ENCODE measurements around the gene SPATA22. TPM values are rescaled to one million over a fixed set of nuclear protein-coding genes. Genes with fewer than 3 reads are reported as not detected.
"Not testable (repeated sequence)": the region's sequence is repeated elsewhere in the genome, so short reads cannot be mapped to it uniquely, and the experiment has no call there.

Gene SPATA22
- total and polyA plus RNA-seq, 2 donors = 0.23 to 1.0 TPM

- Histone ChIP-seq H3K36me3 (ENCODE audit: insufficient read depth) (no peaks in the 10 kb centered on the region), H3K4me1 (ENCODE audit: insufficient read depth) (no peaks in the 10 kb centered on the region), H3K4me3 (ENCODE audit: low read depth, low read length) (no peak overlapping the region), H3K27ac (ENCODE audit: low read depth) (no peak overlapping the region)
- 54% methylated on average over 2 of the region's 2 CpGs for WGBS
- DNase-seq (ENCODE audit: extremely low spot score) = no peak
Measured at GRCh38 chr17:3440451-3440850, 31.2 kb downstream of the SPATA22 start.

DNA sequence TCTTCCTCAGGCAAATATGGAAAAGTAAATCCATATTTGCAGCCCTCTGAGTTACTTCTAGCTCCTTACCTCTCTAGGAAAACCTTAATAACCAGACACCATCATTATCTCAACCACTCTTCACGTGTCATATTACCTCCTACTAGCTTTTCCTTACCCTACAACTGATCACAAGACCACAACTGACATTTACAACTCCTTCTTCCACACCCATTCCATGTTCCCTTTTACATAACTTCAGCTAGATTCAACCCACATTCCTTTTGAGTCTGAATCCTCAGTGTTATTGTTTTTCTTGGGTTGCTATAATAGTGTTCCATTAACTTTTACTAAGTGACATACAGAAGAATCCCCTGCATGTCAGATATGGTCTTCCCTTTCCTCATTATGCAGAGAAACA is 33.3 kb downstream of the SPATA22 start:
- 58% methylated on average over 1 of the region's 1 CpG for WGBS
- Histone ChIP-seq H3K4me3 (ENCODE audit: low read depth, low read length) (no peak overlapping the region), H3K36me3 (ENCODE audit: insufficient read depth) (no peaks in the 10 kb centered on the region)

DNA sequence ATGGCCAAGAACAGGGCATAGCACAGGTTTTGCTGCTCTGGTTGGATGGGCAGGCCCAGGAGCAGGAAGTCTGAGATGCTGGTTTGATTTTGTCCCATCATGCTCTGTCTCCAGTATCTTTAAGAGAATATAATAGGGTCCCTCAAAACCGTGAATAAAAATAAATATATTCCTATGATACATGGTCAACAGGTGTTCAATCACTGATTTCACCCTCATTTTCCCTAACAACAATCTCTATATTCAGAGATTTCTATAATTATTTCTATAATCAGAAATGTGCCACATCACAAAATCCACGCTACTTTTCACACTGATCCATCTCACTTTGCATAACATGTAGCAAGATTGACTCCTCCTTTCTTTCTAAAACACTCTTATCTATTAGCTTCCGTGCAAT is 37.9 kb downstream of the SPATA22 start, which contains the start of gene OR1E2:
OR1E2 (minus strand) TSS at position 101 of the 400 bp plus-strand sequence; CDS start at position 101, 0 bp downstream.
- H3K36me3 ChIP-seq (ENCODE audit: insufficient read depth) = no peaks in the 10 kb centered on the region
- no peak within 1 kb of the TSS for H3K4me3 ChIP-seq (ENCODE audit: low read depth, low read length)
- DNase-seq (ENCODE audit: extremely low spot score) = no peak
- 78% methylated on average over 3 of the region's 3 CpGs for WGBS
- no peaks in the 10 kb centered on the region for H3K4me1 ChIP-seq (ENCODE audit: insufficient read depth)
- no peak within 1 kb of the TSS for H3K27ac ChIP-seq (ENCODE audit: low read depth)

More for the DNA sequence above, 33.3 kb downstream of the SPATA22 start:
- Histone ChIP-seq H3K4me1 (ENCODE audit: insufficient read depth) (no peaks in the 10 kb centered on the region), H3K27ac (ENCODE audit: low read depth) (no peak overlapping the region)
- no peak for DNase-seq (ENCODE audit: extremely low spot score)

DNA sequence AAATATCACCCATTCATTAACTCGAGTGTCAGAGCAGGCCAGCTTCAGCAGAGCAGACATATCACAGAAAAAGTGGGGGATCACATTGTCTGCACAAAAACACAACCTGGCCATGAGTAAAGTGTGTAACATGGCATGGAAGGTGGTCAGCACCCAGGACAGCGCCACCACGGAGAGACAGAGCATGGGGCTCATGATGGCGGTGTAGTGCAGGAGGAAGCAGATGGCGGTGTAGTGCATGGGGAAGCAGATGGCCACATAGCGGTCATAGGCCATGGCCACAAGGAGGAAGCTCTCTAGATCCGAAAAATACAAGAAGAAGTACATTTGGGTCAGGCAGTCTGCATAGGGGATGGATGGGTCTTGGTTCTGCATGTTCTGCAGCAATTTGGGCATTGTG is 38.4 kb downstream of the SPATA22 start:
- not testable (repeated sequence) for DNase-seq (ENCODE audit: extremely low spot score)

DNA sequence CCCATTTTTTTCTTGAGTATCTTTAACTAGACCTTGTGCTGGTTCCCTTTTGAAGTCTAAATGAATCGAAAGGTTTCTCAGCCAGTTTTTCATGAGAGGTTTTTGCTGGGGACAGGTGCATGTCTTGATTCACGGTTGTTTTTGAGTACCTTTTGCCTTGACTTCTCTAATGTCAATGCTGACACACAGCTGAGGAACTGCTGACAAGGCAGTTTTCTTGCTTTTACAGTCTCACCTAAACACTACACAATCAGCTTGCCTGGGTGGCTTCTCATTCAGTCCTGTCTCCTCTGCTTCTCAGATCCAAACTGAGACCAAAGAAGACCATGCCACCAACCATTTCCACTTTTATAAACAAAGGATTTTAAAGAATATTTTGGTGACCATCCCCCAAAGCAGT is 53.4 kb downstream of the SPATA22 start:
- DNase-seq (ENCODE audit: extremely low spot score) = no peak
- WGBS = 79% methylated on average over 2 of the region's 2 CpGs
- H3K4me3 ChIP-seq (ENCODE audit: low read depth, low read length) = no peak overlapping the region
- H3K27ac ChIP-seq (ENCODE audit: low read depth) = no peak overlapping the region
- no peaks in the 10 kb centered on the region for H3K36me3 ChIP-seq (ENCODE audit: insufficient read depth)
- no peaks in the 10 kb centered on the region for H3K4me1 ChIP-seq (ENCODE audit: insufficient read depth)

More for the DNA sequence above, 38.4 kb downstream of the SPATA22 start:
- H3K4me3 ChIP-seq (ENCODE audit: low read depth, low read length); H3K27ac ChIP-seq (ENCODE audit: low read depth); H3K4me1 ChIP-seq (ENCODE audit: insufficient read depth); H3K36me3 ChIP-seq (ENCODE audit: insufficient read depth): not testable (repeated sequence)
- WGBS = 33% methylated on average over 7 of the region's 7 CpGs

DNA sequence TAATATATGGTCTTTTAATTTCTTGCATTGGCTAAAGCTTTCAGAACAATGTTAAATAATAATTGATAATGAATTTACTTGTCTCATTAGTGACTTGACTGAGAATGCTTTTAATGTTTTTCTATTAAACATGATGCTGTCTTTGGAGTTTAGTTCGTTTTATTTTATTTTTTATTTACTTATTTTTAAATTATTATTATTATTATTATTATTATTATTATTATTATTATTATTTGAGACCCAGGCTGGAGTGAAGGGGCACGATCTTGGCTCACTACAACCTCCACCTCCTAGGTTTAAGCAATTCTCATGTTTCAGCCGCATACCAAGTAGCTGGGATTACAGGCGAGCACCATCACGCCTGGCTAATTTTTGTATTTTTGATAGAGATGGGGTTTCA is 56.0 kb downstream of the SPATA22 start:
- DNase-seq (ENCODE audit: extremely low spot score) = no peak
- WGBS = 81% methylated on average over 5 of the region's 5 CpGs

DNA sequence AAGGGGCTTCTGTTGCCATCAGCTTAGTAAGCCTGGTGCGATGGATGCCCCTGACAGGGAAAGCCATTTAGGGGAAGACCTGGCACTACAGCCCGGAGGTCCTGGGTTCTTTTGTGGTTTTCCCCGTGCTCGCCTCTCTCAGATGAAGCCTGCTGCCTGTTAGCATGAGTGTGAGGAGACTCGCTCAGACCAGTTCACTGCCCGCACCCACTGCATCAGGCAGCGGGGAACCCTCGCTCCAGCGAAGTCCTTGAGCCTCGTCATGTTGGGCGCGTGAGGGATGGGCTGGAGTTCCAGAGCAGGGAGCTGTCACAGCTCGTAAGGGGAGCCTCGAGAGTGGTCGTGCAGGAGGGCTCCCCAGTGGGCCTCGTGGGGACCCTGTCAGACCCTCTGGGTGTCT is 59.4 kb downstream of the SPATA22 start:
- WGBS = 56% methylated on average over 3 of the region's 16 CpGs
- not testable (repeated sequence) for H3K4me1 ChIP-seq (ENCODE audit: insufficient read depth)

More for the DNA sequence above, 56.0 kb downstream of the SPATA22 start:
- Histone ChIP-seq H3K4me3 (ENCODE audit: low read depth, low read length) (no peak overlapping the region), H3K4me1 (ENCODE audit: insufficient read depth) (no peaks in the 10 kb centered on the region), H3K36me3 (ENCODE audit: insufficient read depth) (no peaks in the 10 kb centered on the region), H3K27ac (ENCODE audit: low read depth) (no peak overlapping the region)

GRCh38 chr17:3411070-3411469 is 60.5 kb downstream of the SPATA22 start, which contains the start of gene OR3A3:
OR3A3 (plus strand) TSS chr17:3411370.
- DNase-seq (ENCODE audit: extremely low spot score) = no peak
- no peak within 1 kb of the TSS for H3K4me3 ChIP-seq (ENCODE audit: low read depth, low read length)
- H3K36me3 ChIP-seq (ENCODE audit: insufficient read depth) = no peaks in the 10 kb centered on the region
- no peaks in the 10 kb centered on the region for H3K4me1 ChIP-seq (ENCODE audit: insufficient read depth)
- no peak within 1 kb of the TSS for H3K27ac ChIP-seq (ENCODE audit: low read depth)
- WGBS = 82% methylated on average over 3 of the region's 3 CpGs

More for the DNA sequence above, 59.4 kb downstream of the SPATA22 start:
- H3K36me3 ChIP-seq (ENCODE audit: insufficient read depth); DNase-seq (ENCODE audit: extremely low spot score); H3K4me3 ChIP-seq (ENCODE audit: low read depth, low read length); H3K27ac ChIP-seq (ENCODE audit: low read depth): not testable (repeated sequence)

DNA sequence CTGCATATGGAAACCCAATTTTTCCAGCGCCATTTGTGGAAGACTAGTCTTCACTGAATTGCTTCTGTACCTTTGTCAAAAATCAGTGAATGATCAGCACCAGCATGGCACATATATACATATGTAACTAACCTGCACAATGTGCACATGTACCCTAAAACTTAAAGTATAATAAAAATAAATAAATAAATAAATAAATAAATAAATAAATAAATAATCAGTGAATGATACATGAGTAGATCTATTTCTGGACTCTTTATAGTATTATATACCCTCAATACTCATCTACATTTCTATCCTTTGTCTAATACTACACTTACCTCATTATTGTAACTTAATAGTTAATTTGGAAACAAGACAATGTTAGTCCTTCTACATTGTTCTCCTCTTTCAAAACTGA is 67.8 kb downstream of the SPATA22 start:
- WGBS = 67% methylated on average over 1 of the region's 1 CpG
- not testable (repeated sequence) for DNase-seq (ENCODE audit: extremely low spot score); H3K36me3 ChIP-seq (ENCODE audit: insufficient read depth); H3K4me3 ChIP-seq (ENCODE audit: low read depth, low read length); H3K27ac ChIP-seq (ENCODE audit: low read depth); H3K4me1 ChIP-seq (ENCODE audit: insufficient read depth)

GRCh38 chr17:3401786-3402185 is 69.8 kb downstream of the SPATA22 start:
- Histone ChIP-seq H3K4me3 (ENCODE audit: low read depth, low read length) (no peak overlapping the region), H3K4me1 (ENCODE audit: insufficient read depth) (no peaks in the 10 kb centered on the region), H3K36me3 (ENCODE audit: insufficient read depth) (no peaks in the 10 kb centered on the region), H3K27ac (ENCODE audit: low read depth) (no peak overlapping the region)
- 57% methylated on average over 2 of the region's 2 CpGs for WGBS
- no peak for DNase-seq (ENCODE audit: extremely low spot score)

GRCh38 chr17:3400055-3400454 is 71.6 kb downstream of the SPATA22 start:
- no peak overlapping the region for H3K4me3 ChIP-seq (ENCODE audit: low read depth, low read length)
- no peak for DNase-seq (ENCODE audit: extremely low spot score)
- no peaks in the 10 kb centered on the region for H3K4me1 ChIP-seq (ENCODE audit: insufficient read depth)
- H3K36me3 ChIP-seq (ENCODE audit: insufficient read depth) = no peaks in the 10 kb centered on the region
- 38% methylated on average over 6 of the region's 6 CpGs for WGBS
- no peak overlapping the region for H3K27ac ChIP-seq (ENCODE audit: low read depth)

DNA sequence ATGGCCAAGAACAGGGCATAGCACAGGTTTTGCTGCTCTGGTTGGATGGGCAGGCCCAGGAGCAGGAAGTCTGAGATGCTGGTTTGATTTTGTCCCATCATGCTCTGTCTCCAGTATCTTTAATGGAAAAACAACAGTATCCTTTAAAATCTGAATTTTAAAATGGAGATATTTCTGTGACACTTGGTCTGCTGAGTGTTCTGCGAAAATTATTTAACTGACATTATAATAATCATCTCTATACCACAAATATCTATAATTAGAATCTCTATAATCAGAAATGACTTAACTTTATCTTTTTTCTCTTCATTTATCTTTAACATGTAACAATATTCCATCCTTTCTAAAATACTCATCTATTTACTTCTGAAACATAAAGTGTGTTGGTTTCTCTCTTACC is 73.3 kb downstream of the SPATA22 start, which contains the start of gene OR1E1:
OR1E1 (minus strand) TSS at position 101 of the 400 bp plus-strand sequence; CDS start at position 101, 0 bp downstream.
- Histone ChIP-seq H3K4me3 (ENCODE audit: low read depth, low read length) (no peak within 1 kb of the TSS), H3K36me3 (ENCODE audit: insufficient read depth) (no peaks in the 10 kb centered on the region), H3K27ac (ENCODE audit: low read depth) (no peak within 1 kb of the TSS), H3K4me1 (ENCODE audit: insufficient read depth) (no peaks in the 10 kb centered on the region)
- WGBS = 78% methylated on average over 1 of the region's 1 CpG
- DNase-seq (ENCODE audit: extremely low spot score) = no peak

GRCh38 chr17:3397801-3398200 is 73.8 kb downstream of the SPATA22 start:
- not testable (repeated sequence) for H3K36me3 ChIP-seq (ENCODE audit: insufficient read depth); H3K4me3 ChIP-seq (ENCODE audit: low read depth, low read length); H3K27ac ChIP-seq (ENCODE audit: low read depth); DNase-seq (ENCODE audit: extremely low spot score); H3K4me1 ChIP-seq (ENCODE audit: insufficient read depth)
- WGBS = 45% methylated on average over 7 of the region's 7 CpGs

All from urinary bladder (tissue), 4 donors.